GOT3 (cell line): ENCODE measurements around the gene PRDM9.
"Not testable (repeated sequence)": the region's sequence is repeated elsewhere in the genome, so short reads cannot be mapped to it uniquely, and the experiment has no call there.

ENCODE experiments used
- DNase-seq: peaks from one replicate; lab custom pipeline; 2025; ENCODE audit warnings: mixed read lengths; lab: John Stamatoyannopoulos, UW

Gene PRDM9

GRCh38 chr5:23507278-23507685, at the start of gene PRDM9:
PRDM9 (plus strand) TSS chr5:23507609; CDS start chr5:23509034, 1,425 bp downstream.
- DNase-seq, result no peak

- no peak for DNase-seq
Measured at GRCh38 chr5:23457780-23458179, 49.6 kb upstream of the PRDM9 start.

GRCh38 chr5:23459214-23459613, 48.2 kb upstream of the PRDM9 start:
- DNase-seq, result no peak

GRCh38 chr5:23461576-23461975, 45.8 kb upstream of the PRDM9 start:
- no peak for DNase-seq

- no peak for DNase-seq
Measured at GRCh38 chr5:23466401-23466912, 41.0 kb upstream of the PRDM9 start.

- DNase-seq, result no peak
Measured at GRCh38 chr5:23468658-23469057, 38.8 kb upstream of the PRDM9 start.

- no peak for DNase-seq
Measured at GRCh38 chr5:23473915-23474314, 33.5 kb upstream of the PRDM9 start.

GRCh38 chr5:23474315-23474714, 33.1 kb upstream of the PRDM9 start:
- no peak for DNase-seq

- no peak for DNase-seq
Measured at GRCh38 chr5:23476580-23476979, 30.8 kb upstream of the PRDM9 start.

- DNase-seq, result no peak
Measured at GRCh38 chr5:23482642-23483041, 24.8 kb upstream of the PRDM9 start.

GRCh38 chr5:23483090-23483489, 24.3 kb upstream of the PRDM9 start:
- no peak for DNase-seq

- no peak for DNase-seq
Measured at GRCh38 chr5:23484096-23484495, 23.3 kb upstream of the PRDM9 start.

- not testable (repeated sequence) for DNase-seq
Measured at GRCh38 chr5:23486227-23486626, 21.2 kb upstream of the PRDM9 start.

GRCh38 chr5:23490993-23491392, 16.4 kb upstream of the PRDM9 start:
- DNase-seq, result no peak

GRCh38 chr5:23494558-23494957, 12.9 kb upstream of the PRDM9 start:
- no peak for DNase-seq

GRCh38 chr5:23496576-23496975, 10.8 kb upstream of the PRDM9 start:
- DNase-seq, result no peak

- no peak for DNase-seq
Measured at GRCh38 chr5:23506329-23507236, 826 bp upstream of the PRDM9 start.

GRCh38 chr5:23510434-23510833, 3.0 kb downstream of the PRDM9 start:
- DNase-seq, result not testable (repeated sequence)

GRCh38 chr5:23522553-23522952, 15.1 kb downstream of the PRDM9 start:
- no peak for DNase-seq

- no peak for DNase-seq
Measured at GRCh38 chr5:23523031-23523430, 15.6 kb downstream of the PRDM9 start.

- DNase-seq, result no peak
Measured at GRCh38 chr5:23523998-23524397, 16.6 kb downstream of the PRDM9 start.

GRCh38 chr5:23525751-23526150, 18.3 kb downstream of the PRDM9 start:
- DNase-seq, result no peak

- not testable (repeated sequence) for DNase-seq
Measured at GRCh38 chr5:23526616-23527015, 19.2 kb downstream of the PRDM9 start.
